DOHH2 (cell line): ENCODE data around the gene SET.
"Not testable (repeated sequence)": the region's sequence is repeated elsewhere in the genome, so short reads cannot be mapped to it uniquely, and the experiment has no call there.

Experiments used
- CTCF ChIP-seq: fragments of 200-600 bp; sonication (generic); IDR thresholded peaks from one replicate; pipeline ENCODE4 v1.5.1; 2014; ENCODE audit warnings: antibody characterized with exemption, mild to moderate bottlenecking, low read depth, low read length; ENCODE audit not compliant: poor library complexity, severe bottlenecking
- EZH2phosphoT487 ChIP-seq: fragments of 200-600 bp; sonication (generic); IDR thresholded peaks from 2 replicates; pipeline ENCODE4 v1.6.1; 2017; ENCODE audit warnings: borderline replicate concordance, mild to moderate bottlenecking, antibody characterized with exemption, low read length, moderate library complexity, mixed read lengths

- peak; percentile 58 for TF ChIP-seq CTCF
- TF ChIP-seq EZH2phosphoT487: not testable (repeated sequence)
Observed at GRCh38 chr9:128648206-128648605, 40.8 kb upstream of the SET start.
